ENCODE data around the gene RAET1E. TPM values are rescaled to one million over a fixed set of nuclear protein-coding genes. Genes with fewer than 3 reads are reported as not detected.
"Not testable (repeated sequence)": the region's sequence is repeated elsewhere in the genome, so short reads cannot be mapped to it uniquely, and the experiment has no call there.

RAET1E gene
- total RNA-seq, 2 experiments from 2014 or later, result not detected

DNA sequence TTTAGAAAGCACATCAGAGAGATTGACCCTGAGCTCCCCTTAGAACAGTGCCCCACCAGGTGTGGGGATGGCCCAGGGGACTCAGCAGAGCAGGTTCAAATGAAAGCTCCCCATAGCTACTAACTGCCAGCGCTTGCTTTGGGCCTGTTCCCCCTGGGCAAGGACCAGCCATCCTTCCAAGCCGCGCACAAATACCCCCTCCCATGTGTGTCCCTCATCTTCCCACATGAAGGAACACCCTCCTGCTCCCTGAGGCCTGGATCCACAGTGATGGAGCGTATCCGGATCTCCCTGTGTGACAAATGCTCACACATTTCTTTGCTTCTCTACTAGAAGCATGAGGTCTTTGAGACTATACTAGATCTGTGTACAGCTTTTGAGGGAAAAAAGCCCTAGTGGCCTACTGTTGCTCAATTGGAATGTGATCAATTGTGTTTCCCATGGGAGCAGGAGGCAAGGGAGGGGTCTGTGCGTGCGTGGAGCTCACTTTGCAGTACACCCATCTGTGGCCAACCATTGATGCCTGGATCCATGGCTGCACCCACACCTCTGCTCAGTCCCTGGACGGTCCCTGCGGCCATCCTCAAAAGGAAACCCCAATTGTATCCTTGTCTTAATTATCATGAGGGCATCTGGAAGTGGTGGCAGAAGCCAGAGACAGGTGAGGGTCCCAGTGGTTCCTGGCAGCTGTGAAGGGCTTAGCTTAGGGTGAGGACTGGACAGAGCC, 26.5 kb upstream of the RAET1E start:
- H3K27ac Mint-ChIP-seq, result no peak overlapping the region
- H3K4me3 Mint-ChIP-seq, result peak overlapping the region; percentile 30
- H3K9me3 Mint-ChIP-seq, result no peaks in the 10 kb centered on the region
- intact Hi-C loops (cut with DNase I, micrococcal nuclease), result loop anchor here (10.0 kb wide), 1 partner anchor 200 kb away; no protein-coding TSS in a partner anchor
- no peak overlapping the region for H3K27ac ChIP-seq (ENCODE audit: low read depth in 1 of 2, low read length in 2 of 2)
- peaks cover 59 to 70% of the 10 kb centered on the region in 2 experiments for H3K27me3 ChIP-seq (ENCODE audit: control insufficient read depth in 1 of 2, insufficient read depth in 2 of 2, low read length in 2 of 2)
- H3K4me1 ChIP-seq (ENCODE audit: insufficient read depth, low read length), result peaks cover 31% of the 10 kb centered on the region
- H3K9me3 ChIP-seq (ENCODE audit: control insufficient read depth in 1 of 2, insufficient read depth in 1 of 2, low read length in 2 of 2), result peaks cover 0 to 20% of the 10 kb centered on the region in 2 experiments
- no peak overlapping the region for H3K4me3 ChIP-seq (ENCODE audit: low read length)
- peak in 1 of 14 experiments; percentile 31 for DNase-seq
- no peaks in the 10 kb centered on the region for H3K36me3 Mint-ChIP-seq (ENCODE audit: low read depth)
- peaks cover 27% of the 10 kb centered on the region for H3K4me1 Mint-ChIP-seq (ENCODE audit: low read depth)
- TF ChIP-seq, protein P1, sequence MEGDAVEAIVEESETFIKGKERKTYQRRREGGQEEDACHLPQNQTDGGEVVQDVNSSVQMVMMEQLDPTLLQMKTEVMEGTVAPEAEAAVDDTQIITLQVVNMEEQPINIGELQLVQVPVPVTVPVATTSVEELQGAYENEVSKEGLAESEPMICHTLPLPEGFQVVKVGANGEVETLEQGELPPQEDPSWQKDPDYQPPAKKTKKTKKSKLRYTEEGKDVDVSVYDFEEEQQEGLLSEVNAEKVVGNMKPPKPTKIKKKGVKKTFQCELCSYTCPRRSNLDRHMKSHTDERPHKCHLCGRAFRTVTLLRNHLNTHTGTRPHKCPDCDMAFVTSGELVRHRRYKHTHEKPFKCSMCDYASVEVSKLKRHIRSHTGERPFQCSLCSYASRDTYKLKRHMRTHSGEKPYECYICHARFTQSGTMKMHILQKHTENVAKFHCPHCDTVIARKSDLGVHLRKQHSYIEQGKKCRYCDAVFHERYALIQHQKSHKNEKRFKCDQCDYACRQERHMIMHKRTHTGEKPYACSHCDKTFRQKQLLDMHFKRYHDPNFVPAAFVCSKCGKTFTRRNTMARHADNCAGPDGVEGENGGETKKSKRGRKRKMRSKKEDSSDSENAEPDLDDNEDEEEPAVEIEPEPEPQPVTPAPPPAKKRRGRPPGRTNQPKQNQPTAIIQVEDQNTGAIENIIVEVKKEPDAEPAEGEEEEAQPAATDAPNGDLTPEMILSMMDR (IDR thresholded peaks at IDR 0.05), result no peak
- ChIA-PET POLR2A (no interaction called here), CTCF (interaction anchor here (2.2 kb wide), 1 partner anchor 90 kb away, joined by 6 read pairs; no protein-coding TSS in a partner anchor)
- H3K27me3 Mint-ChIP-seq, result peaks cover 91% of the 10 kb centered on the region
- ATAC-seq (ENCODE audit: poor library complexity), result no peak
- no peaks in the 10 kb centered on the region for H3K36me3 ChIP-seq (ENCODE audit: insufficient read depth, low read length)

DNA sequence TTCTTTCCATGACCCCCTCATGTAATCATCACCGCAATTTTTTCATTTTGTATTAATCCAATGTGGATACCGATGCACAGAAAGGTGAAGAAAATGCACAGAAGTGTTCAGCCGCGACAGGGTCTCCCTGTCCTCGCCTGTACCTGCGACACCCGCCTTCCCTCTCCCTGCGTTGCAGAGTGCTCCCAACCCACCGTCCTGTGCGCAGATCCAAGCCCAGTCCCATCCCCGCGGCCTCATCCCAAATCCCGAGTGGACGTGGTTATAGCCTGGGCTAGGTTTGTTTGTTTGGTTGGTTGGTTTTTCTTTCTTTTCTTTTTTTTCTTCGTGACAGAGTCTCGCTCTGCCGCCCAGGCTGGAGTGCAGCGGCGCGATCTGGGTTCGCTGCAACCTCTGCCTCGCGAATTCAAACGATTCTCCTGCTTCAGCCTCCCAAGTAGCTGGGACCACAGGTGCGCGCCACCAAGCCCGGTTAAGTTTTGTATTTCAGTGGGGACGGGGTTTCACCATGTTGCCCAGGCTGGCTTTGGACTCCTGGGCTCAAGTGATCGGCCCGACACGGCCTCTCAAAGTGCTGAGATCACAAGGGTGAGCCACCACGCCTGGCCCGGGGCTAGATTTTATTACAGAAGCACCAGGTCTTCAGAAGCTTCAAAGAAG, 25.5 kb upstream of the RAET1E start:
- peak overlapping the region; percentile 57 for H3K4me3 ChIP-seq (ENCODE audit: low read length)
- peak; percentile 36 for ATAC-seq (ENCODE audit: poor library complexity)

DNA sequence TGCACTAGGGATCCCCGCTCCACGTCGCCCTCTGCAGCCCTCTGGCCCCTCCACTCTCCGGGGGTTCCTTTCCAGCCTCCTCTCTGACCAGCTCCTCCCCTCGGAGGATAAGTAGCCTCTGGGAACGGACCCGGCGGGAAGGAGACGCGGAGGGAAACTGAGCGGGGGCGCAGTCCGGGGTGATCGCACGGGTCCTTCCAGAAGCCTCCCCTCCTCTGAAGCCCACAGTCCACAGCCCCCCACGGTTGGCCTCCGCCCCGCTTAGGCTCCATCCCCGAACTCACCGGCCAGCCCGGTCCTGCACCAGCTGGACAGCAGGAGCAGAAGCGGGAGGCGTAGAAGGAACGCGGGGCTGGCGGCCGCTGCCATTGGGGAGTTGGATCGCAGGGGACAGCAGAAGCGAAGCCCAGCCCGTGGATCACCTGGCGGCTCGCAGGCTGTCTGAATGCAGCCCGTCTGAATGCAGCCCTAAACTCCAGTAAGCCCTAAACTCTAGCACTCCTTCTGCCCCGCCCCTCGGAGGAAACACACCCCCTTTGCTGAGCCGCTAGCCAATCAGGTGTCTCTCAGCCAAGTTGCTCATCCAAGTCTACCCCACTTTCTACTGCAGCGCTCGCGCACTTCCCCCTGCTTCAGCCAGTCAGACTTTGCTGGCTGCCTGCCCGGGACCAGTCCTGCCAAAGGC, 24.9 kb upstream of the RAET1E start, which contains the start of gene RAET1G:
Gene RAET1G (minus strand): TSS at position 480 of the 685 bp plus-strand sequence. CDS start 111 bp downstream, at position 369.
- intact Hi-C loops (cut with DNase I, micrococcal nuclease), result loop anchor here (10.0 kb wide), 1 partner anchor 198 kb away; no protein-coding TSS in a partner anchor
- Histone ChIP-seq H3K36me3 (ENCODE audit: insufficient read depth, low read length) (no peaks in the 10 kb centered on the region), H3K4me3 (ENCODE audit: low read length) (peak within 1 kb of the TSS; percentile 57), H3K27ac (ENCODE audit: low read depth in 1 of 2, low read length in 2 of 2) (no peak within 1 kb of the TSS), H3K9me3 (ENCODE audit: control insufficient read depth in 1 of 2, insufficient read depth in 1 of 2, low read length in 2 of 2) (peaks cover 0 to 20% of the 10 kb centered on the region in 2 experiments), H3K4me1 (ENCODE audit: insufficient read depth, low read length) (peaks cover 31% of the 10 kb centered on the region), H3K27me3 (ENCODE audit: control insufficient read depth in 1 of 2, insufficient read depth in 2 of 2, low read length in 2 of 2) (peaks cover 52 to 61% of the 10 kb centered on the region in 2 experiments)
- ATAC-seq (ENCODE audit: poor library complexity) (peak; percentile 93), DNase-seq (peak; percentile 68 to 89 (median 80))
- Mint-ChIP-seq H3K36me3 (ENCODE audit: low read depth) (no peaks in the 10 kb centered on the region), H3K27ac (no peak within 1 kb of the TSS), H3K4me1 (ENCODE audit: low read depth) (peaks cover 27% of the 10 kb centered on the region), H3K9me3 (no peaks in the 10 kb centered on the region), H3K27me3 (peaks cover 88% of the 10 kb centered on the region), H3K4me3 (peak within 1 kb of the TSS; percentile 77)
- POLR2A ChIA-PET, result no interaction called here
- TF ChIP-seq, protein P1 (IDR thresholded peaks at IDR 0.05), result no peak
- CTCF ChIA-PET, result no interaction called here

More for the DNA sequence above, 25.5 kb upstream of the RAET1E start:
- H3K9me3 Mint-ChIP-seq, result no peaks in the 10 kb centered on the region
- TF ChIP-seq, protein P1 (IDR thresholded peaks at IDR 0.05), result no peak
- no peaks in the 10 kb centered on the region for H3K36me3 ChIP-seq (ENCODE audit: insufficient read depth, low read length)
- no peaks in the 10 kb centered on the region for H3K36me3 Mint-ChIP-seq (ENCODE audit: low read depth)
- peaks cover 52 to 61% of the 10 kb centered on the region in 2 experiments for H3K27me3 ChIP-seq (ENCODE audit: control insufficient read depth in 1 of 2, insufficient read depth in 2 of 2, low read length in 2 of 2)
- POLR2A ChIA-PET, result no interaction called here
- H3K9me3 ChIP-seq (ENCODE audit: control insufficient read depth in 1 of 2, insufficient read depth in 1 of 2, low read length in 2 of 2), result peaks cover 0 to 20% of the 10 kb centered on the region in 2 experiments
- H3K4me1 Mint-ChIP-seq (ENCODE audit: low read depth), result peaks cover 27% of the 10 kb centered on the region
- DNase-seq, result no peak
- H3K27ac Mint-ChIP-seq, result no peak overlapping the region
- CTCF ChIA-PET, result interaction anchor here (2.2 kb wide), 1 partner anchor 89 kb away, joined by 6 read pairs; no protein-coding TSS in a partner anchor
- H3K27me3 Mint-ChIP-seq, result peaks cover 90% of the 10 kb centered on the region
- H3K4me3 Mint-ChIP-seq, result peak overlapping the region; percentile 77
- intact Hi-C loops (cut with DNase I, micrococcal nuclease), result loop anchor here (10.0 kb wide), 1 partner anchor 199 kb away; no protein-coding TSS in a partner anchor
- no peak overlapping the region for H3K27ac ChIP-seq (ENCODE audit: low read depth in 1 of 2, low read length in 2 of 2)
- H3K4me1 ChIP-seq (ENCODE audit: insufficient read depth, low read length), result peaks cover 31% of the 10 kb centered on the region

GRCh38 chr6:149922091-149922490, 24.2 kb upstream of the RAET1E start:
- Histone ChIP-seq H3K4me1 (ENCODE audit: insufficient read depth, low read length) (peaks cover 31% of the 10 kb centered on the region), H3K9me3 (ENCODE audit: control insufficient read depth in 1 of 2, insufficient read depth in 1 of 2, low read length in 2 of 2) (peaks cover 0 to 20% of the 10 kb centered on the region in 2 experiments), H3K27me3 (ENCODE audit: control insufficient read depth in 1 of 2, insufficient read depth in 2 of 2, low read length in 2 of 2) (peaks cover 52 to 61% of the 10 kb centered on the region in 2 experiments)
- H3K36me3 ChIP-seq (ENCODE audit: insufficient read depth, low read length); POLR2A ChIA-PET; CTCF ChIA-PET; H3K4me3 ChIP-seq (ENCODE audit: low read length); ATAC-seq (ENCODE audit: poor library complexity); H3K27ac Mint-ChIP-seq; H3K27ac ChIP-seq (ENCODE audit: low read depth in 1 of 2, low read length in 2 of 2); H3K9me3 Mint-ChIP-seq; H3K36me3 Mint-ChIP-seq (ENCODE audit: low read depth): not testable (repeated sequence)
- intact Hi-C loops (cut with DNase I, micrococcal nuclease), result loop anchor here (10.0 kb wide), 1 partner anchor 197 kb away; no protein-coding TSS in a partner anchor
- Mint-ChIP-seq H3K4me3 (peak overlapping the region; percentile 26), H3K4me1 (ENCODE audit: low read depth) (peaks cover 27% of the 10 kb centered on the region), H3K27me3 (peaks cover 82% of the 10 kb centered on the region)
- DNase-seq, result peak in 1 of 14 experiments; percentile 30
